A549 treated with GW870086 at 1 μM for 4 hours (cell line): ENCODE data around the gene CRYGD. TPM values are rescaled to one million over a fixed set of nuclear protein-coding genes. Genes with fewer than 3 reads are reported as not detected.

Source experiments
- total RNA-seq: library from RNA; stranded (reverse); fragments of 200-300 nt; extraction: Qiagen RNA extraction; gene quantifications from 5 replicates; pipeline ENCODE4 v1.2.3, GENCODE V29; 2022; ENCODE audit warnings: low read depth

Gene CRYGD
- total RNA-seq = not detected in 5 replicates

DNA sequence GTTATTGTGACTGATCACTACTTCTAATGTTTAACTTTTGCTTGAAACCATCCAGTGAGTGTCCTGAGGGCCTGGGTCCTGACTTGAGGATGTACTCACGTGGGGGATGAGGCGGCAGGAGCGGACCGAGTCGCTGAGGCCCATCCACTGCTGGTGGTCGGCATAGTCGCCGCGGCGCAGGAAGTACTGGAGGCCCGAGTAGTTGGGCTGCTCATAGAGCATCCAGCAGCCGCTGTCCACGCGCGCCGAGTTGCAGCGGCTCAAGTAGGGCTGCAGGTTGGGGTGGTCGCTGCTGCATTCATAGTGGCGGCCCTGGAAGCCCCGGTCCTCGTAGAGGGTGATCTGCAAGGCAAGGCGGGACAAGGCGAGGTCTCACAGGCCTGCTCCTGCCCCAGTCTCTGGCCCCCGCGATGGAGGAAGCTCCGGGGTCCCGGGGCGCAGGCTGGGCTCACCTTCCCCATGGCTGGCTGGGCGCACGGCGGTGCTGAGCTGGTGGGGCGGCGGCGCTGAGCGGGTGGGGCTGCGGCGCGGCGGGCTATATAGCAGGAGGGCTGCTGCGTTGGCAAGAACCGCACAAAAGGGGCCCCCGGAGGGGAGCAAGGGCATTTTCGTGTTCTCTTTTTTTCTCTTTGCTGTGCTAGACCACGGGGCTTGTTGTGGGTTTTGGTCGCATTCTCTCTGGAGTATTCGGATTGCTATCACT is at the start of gene CRYGD:
Gene CRYGD (minus strand): TSS at position 512 of the 703 bp plus-strand sequence. CDS start 51 bp downstream, at position 461.

DNA sequence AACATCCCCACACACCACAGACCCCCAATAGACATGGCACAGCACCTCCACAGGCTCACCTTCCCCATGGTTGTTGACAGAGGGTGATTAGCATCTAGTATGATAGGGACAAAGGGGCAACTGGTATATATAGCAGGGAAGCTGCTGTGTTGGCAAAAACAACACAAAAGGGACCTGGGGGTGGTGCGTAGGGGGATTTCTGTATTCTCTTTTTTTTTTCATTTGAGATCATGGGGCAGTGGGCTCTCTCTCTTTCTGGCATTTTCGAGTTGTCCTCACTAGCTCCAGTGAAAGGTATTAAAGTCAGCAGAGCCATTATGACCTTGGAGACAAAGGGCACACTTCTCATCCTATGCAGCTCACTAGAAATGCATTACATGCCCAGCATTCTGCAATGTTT is 39.2 kb upstream of the CRYGD start, which contains the start of gene CRYGA:
Gene CRYGA (minus strand): TSS at position 101 of the 400 bp plus-strand sequence. CDS start 33 bp downstream, at position 68.

DNA sequence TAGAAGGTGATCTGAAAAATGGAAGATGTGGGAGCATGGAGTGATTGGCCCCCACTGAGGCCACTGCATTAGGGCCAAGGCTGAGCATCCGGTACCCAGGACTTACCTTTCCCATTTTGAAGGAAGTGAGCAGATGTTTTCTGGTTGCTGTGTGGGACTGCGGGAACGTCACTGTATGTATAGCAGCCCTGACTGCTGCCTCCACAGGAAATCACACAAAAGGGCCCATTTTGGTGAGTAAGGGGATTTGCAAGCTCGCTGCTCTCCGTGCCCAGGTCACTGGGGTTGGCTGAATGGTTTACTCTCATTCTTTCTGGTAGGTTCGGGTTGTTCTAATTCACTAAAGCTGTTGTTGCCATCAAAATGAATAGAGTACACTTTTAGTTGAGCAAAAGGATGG is 21.7 kb upstream of the CRYGD start, which contains the start of gene CRYGB:
Gene CRYGB (minus strand): TSS at position 153 of the 400 bp plus-strand sequence. CDS start 38 bp downstream, at position 115.

DNA sequence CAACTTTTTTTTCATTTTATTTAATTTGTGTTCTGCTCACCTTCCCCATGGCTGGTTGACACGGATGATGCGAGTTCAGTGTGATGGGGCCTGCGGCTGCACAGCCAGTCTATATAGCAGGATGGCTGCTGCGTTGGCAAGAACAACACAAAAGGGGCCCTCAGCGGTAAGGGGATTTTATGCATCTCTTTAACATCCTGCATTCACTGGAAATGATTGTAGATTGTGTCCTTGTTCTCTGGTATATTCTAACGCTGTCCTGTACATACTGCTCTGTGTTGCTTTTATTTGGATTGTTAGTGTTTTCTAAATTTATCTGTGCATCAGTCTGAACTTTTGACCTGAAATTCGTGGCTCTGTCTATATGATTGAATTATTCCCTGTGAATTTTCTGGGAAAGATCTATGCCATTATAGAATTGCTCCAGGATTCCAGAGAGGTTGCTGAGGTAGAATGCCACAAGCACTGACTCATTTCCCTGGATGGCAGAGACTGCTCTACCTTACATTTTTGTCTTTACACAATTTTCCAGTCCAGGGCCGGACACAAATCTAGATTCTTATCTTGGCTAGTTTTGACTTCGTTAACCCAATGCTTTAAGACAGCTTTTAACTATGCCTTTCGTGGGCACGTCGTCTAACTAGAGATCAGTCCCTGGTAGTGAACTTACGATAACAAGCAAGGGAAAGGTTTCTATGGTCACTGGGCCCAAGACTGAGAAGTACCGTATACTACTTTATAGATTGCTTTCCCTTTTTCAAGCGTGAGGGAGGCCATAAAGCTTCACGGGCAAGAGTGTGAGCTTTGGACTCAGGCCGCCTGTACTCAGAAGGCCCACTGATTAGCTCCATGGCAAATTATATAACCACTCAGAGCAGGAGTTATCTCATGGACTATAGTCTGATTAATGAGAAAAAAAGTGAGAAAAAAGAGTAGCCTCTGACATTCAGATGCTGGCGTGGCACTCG is 5.7 kb upstream of the CRYGD start, which contains the start of gene CRYGC:
Gene CRYGC (minus strand): TSS at position 85 of the 968 bp plus-strand sequence. CDS start 36 bp downstream, at position 49.

Other genes starting within 250 kb of the CRYGD start
- gene PLEKHM3, start 99.0 kb downstream of the CRYGD start, total RNA-seq = 1.6 to 2.8 TPM (median 2.6 TPM) in 5 replicates
- gene CRYGC, start 5.3 kb upstream of the CRYGD start, total RNA-seq = not detected in 5 replicates
- gene CRYGB, start 21.6 kb upstream of the CRYGD start, total RNA-seq = not detected in 5 replicates
- not detected in 5 replicates for gene CRYGA, start 39.1 kb upstream of the CRYGD start, total RNA-seq
- gene C2orf80, start 65.5 kb upstream of the CRYGD start, total RNA-seq = not detected in 5 replicates
- 77.0 to 94.7 TPM (median 92.1 TPM) in 5 replicates for gene IDH1, start 130.5 kb upstream of the CRYGD start, total RNA-seq
- 3.6 to 8.5 TPM (median 6.5 TPM) in 5 replicates for gene PIKFYVE, start 141.7 kb upstream of the CRYGD start, total RNA-seq